HepG2 (cell line): ENCODE measurements around the gene COPZ2. TPM values are rescaled to one million over a fixed set of nuclear protein-coding genes. Genes with fewer than 3 reads are reported as not detected.

Experiments used
- ARHGAP35 ChIP-seq: sonication (generic); formaldehyde crosslinking; IDR thresholded peaks from 2 replicates; pipeline ENCODE4 v1.9.0; 2022; ENCODE audit warnings: mild to moderate bottlenecking, inconsistent platforms, moderate library complexity, missing genetic modification reagents, borderline replicate concordance
- ARID2 ChIP-seq: sonication (generic); formaldehyde crosslinking; IDR thresholded peaks from 2 replicates; pipeline ENCODE4 v1.8.1; 2022; ENCODE audit warnings: mild to moderate bottlenecking, missing genetic modification reagents, borderline replicate concordance
- EP300 ChIP-seq, 3 experiments: sonication (generic) in 1 of 3; formaldehyde crosslinking in 1 of 3; IDR thresholded peaks; 2 replicates each; pipeline versions ENCODE4 v1.5.1 to v1.6.1; 2011 to 2020; ENCODE audit warnings: low read depth in 2 of 3, low read length in 2 of 3, borderline replicate concordance in 1 of 3, improper control_type of control experiment in 1 of 3, mild to moderate bottlenecking in 1 of 3, missing genetic modification reagents in 1 of 3, moderate library complexity in 1 of 3
- FOXO1 ChIP-seq: sonication (generic); formaldehyde crosslinking; IDR thresholded peaks from 2 replicates; pipeline ENCODE4 v1.4.0; 2020; ENCODE audit warnings: missing genetic modification reagents
- FOXP1 ChIP-seq, 2 experiments: fragments of 450-650 bp in 1 of 2; IDR thresholded peaks; 2 replicates each; pipeline ENCODE4 v1.6.1; 2017 to 2018; ENCODE audit warnings: antibody characterized with exemption in 1 of 2
- KDM5A ChIP-seq: fragments of 200-600 bp; sonication (generic); IDR thresholded peaks from 2 replicates; pipeline ENCODE4 v1.7.0; 2018; ENCODE audit warnings: antibody characterized with exemption, mild to moderate bottlenecking, low read length, borderline replicate concordance
- MED1 ChIP-seq: sonication (generic); formaldehyde crosslinking; IDR thresholded peaks from 2 replicates; pipeline ENCODE4 v1.4.0; 2020; ENCODE audit warnings: missing genetic modification reagents
- RARA ChIP-seq: IDR thresholded peaks from 2 replicates; pipeline ENCODE4 v1.6.1; 2016; ENCODE audit warnings: missing genetic modification reagents, missing compliant biosample characterization
- RERE ChIP-seq: IDR thresholded peaks from 2 replicates; pipeline ENCODE4 v1.6.1; 2016; ENCODE audit warnings: low read depth, missing genetic modification reagents, missing compliant biosample characterization
- RORA ChIP-seq: sonication (generic); formaldehyde crosslinking; IDR thresholded peaks from 2 replicates; pipeline ENCODE4 v1.5.0; 2020; ENCODE audit warnings: mild to moderate bottlenecking, missing genetic modification reagents, moderate library complexity
- SOX5 ChIP-seq: IDR thresholded peaks from 2 replicates; pipeline ENCODE4 v1.6.1; 2016; ENCODE audit warnings: borderline replicate concordance
- SP5 ChIP-seq: IDR thresholded peaks from 2 replicates; pipeline ENCODE4 v1.6.1; 2016; ENCODE audit warnings: low read depth, borderline replicate concordance
- ZBTB14 ChIP-seq: sonication (generic); formaldehyde crosslinking; IDR thresholded peaks from 2 replicates; pipeline ENCODE4 v1.4.0; 2020; ENCODE audit warnings: missing genetic modification reagents
- ZFX ChIP-seq: sonication (generic); formaldehyde crosslinking; IDR thresholded peaks from 2 replicates; pipeline ENCODE4 v1.4.0; 2020; ENCODE audit warnings: mild to moderate bottlenecking, low read depth, missing genetic modification reagents, moderate library complexity
- ZKSCAN1 ChIP-seq: fragments of 150-350 bp; IDR thresholded peaks from 2 replicates; pipeline ENCODE4 v1.6.1; 2014; ENCODE audit warnings: low read length
- ZNF333 ChIP-seq: sonication (generic); formaldehyde crosslinking; IDR thresholded peaks from 2 replicates; pipeline ENCODE4 v1.4.0; 2020; ENCODE audit warnings: mild to moderate bottlenecking, missing genetic modification reagents, borderline replicate concordance
- ZNF501 ChIP-seq: sonication (generic); formaldehyde crosslinking; IDR thresholded peaks from 2 replicates; pipeline ENCODE4 v1.5.1; 2020; ENCODE audit warnings: mild to moderate bottlenecking, moderate library complexity, missing genetic modification reagents
- ZNF576 ChIP-seq: sonication (generic); formaldehyde crosslinking; IDR thresholded peaks from 2 replicates; pipeline ENCODE4 v1.4.0; 2020; ENCODE audit warnings: mild to moderate bottlenecking, missing genetic modification reagents
- ZNF766 ChIP-seq: sonication (generic); formaldehyde crosslinking; IDR thresholded peaks from 2 replicates; pipeline ENCODE4 v1.5.0; 2020; ENCODE audit warnings: missing genetic modification reagents, borderline replicate concordance
- ZNF878 ChIP-seq: sonication (generic); formaldehyde crosslinking; IDR thresholded peaks from 2 replicates; pipeline ENCODE4 v1.8.1; 2023; ENCODE audit warnings: mild to moderate bottlenecking, missing genetic modification reagents, moderate library complexity
- polyA plus RNA-seq, 8 experiments: library from polyadenylated mRNA; depleted of rRNA in 3 of 8; stranded (reverse) in 7 of 8; unstranded in 1 of 8; fragments of >200 nt; fragmentation: Illumina TruSeq in 4 of 8; extraction: Trizol in 4 of 8; gene quantifications; 2 replicates each; pipeline versions ENCODE4 v1.2.1 to v1.2.3, GENCODE V29; 2011 to 2016; ENCODE audit warnings: low read depth in 4 of 8, missing spikeins in 1 of 8, mixed read lengths in 1 of 8; ENCODE audit not compliant: insufficient read depth in 1 of 8
- total RNA-seq, 5 experiments: library from RNA; depleted of rRNA; stranded (reverse); fragments of >200 nt; fragmentation: Illumina TruSeq; extraction: Trizol; gene quantifications; 2 replicates each; pipeline ENCODE4 v1.2.3, GENCODE V29; 2016; ENCODE audit warnings: low read depth in 1 of 5

The COPZ2 gene
- total and polyA plus RNA-seq, 2 of the 13 experiments (the other 11 are each of a cell fraction or from before 2014, with no cell fraction given): 0.61 to 1.5 TPM

- TF ChIP-seq ZNF333 (CRISPR knock-in tag) (no peak), ZNF576 (CRISPR knock-in tag) (no peak), FOXP1 (IDR thresholded peaks at IDR 0.05) (no peak), FOXP1 (CRISPR knock-in tag; IDR thresholded peaks at IDR 0.05) (peak; percentile 60; the same call in 1 of the 2 replicates), ZFX (CRISPR knock-in tag) (peak; percentile 56; the same call in 1 of the 2 replicates), ARID2 (no peak), FOXO1 (CRISPR knock-in tag) (peak; percentile 86), RARA (peak; percentile 46; the same call in 1 of the 2 replicates), SOX5 (CRISPR knock-in tag) (peak; percentile 38; the same call in 1 of the 2 replicates), SP5 (CRISPR knock-in tag) (peak; percentile 36; the same call in 1 of the 2 replicates), MED1 (CRISPR knock-in tag) (peak; percentile 43; the same call in 1 of the 2 replicates), RORA (CRISPR knock-in tag) (no peak), ZNF878 (CRISPR knock-in tag) (no peak), ZNF501 (CRISPR knock-in tag) (peak; percentile 50; the same call in 1 of the 2 replicates), RERE (CRISPR knock-in tag) (no peak), ARHGAP35 (CRISPR knock-in tag) (no peak), ZNF766 (peak; percentile 26; the same call in 1 of the 2 replicates), ZKSCAN1 (no peak), EP300 (IDR thresholded peaks at IDR 0.05; ENCODE audit: low read depth in 2 of 2, low read length in 2 of 2) (no peak), EP300 (CRISPR knock-in tag; IDR thresholded peaks at IDR 0.05; ENCODE audit: borderline replicate concordance) (no peak), KDM5A (no peak), ZBTB14 (CRISPR knock-in tag) (no peak)
These were observed 15.6 kb upstream of the COPZ2 start (continued) for GRCh38 chr17:48052956-48053757.
